HFF-Myc (cell line): ENCODE data around the gene TBC1D9B.
A peak's percentile ranks its signal among the peaks of the same experiment; 100 is the strongest.

Experiments used
- DNase-seq: peaks from one replicate; pipeline ENCODE4 v3.0.0-alpha.2; 2011; ENCODE audit warnings: low read depth; ENCODE audit errors: extremely low read depth
- H3K4me3 ChIP-seq: replicated peaks from 2 replicates; pipeline ENCODE4 v1.5.1; 2011; ENCODE audit warnings: low read depth, mild to moderate bottlenecking, control low read depth, low read length
- CTCF ChIP-seq: IDR thresholded peaks from 2 replicates; pipeline ENCODE4 v1.5.1; 2012; ENCODE audit warnings: mild to moderate bottlenecking, low read depth, low read length, control low read depth; ENCODE audit errors: missing control alignments

Gene TBC1D9B

GRCh38 chr5:179870952-179871351 lies 36.7 kb downstream of the TBC1D9B start:
- H3K4me3 ChIP-seq, result no peak overlapping the region
- no peak for TF ChIP-seq CTCF
- no peak for DNase-seq

GRCh38 chr5:179870403-179870903 lies 37.2 kb downstream of the TBC1D9B start:
- peak; percentile 65 for TF ChIP-seq CTCF
- no peak overlapping the region for H3K4me3 ChIP-seq
- DNase-seq, result peak; percentile 15

GRCh38 chr5:179869641-179870402 lies 37.9 kb downstream of the TBC1D9B start:
- no peak for DNase-seq
- TF ChIP-seq CTCF, result no peak
- no peak overlapping the region for H3K4me3 ChIP-seq

GRCh38 chr5:179869101-179869500 lies 38.6 kb downstream of the TBC1D9B start:
- TF ChIP-seq CTCF, result no peak
- no peak for DNase-seq
- no peak overlapping the region for H3K4me3 ChIP-seq

GRCh38 chr5:179868541-179868940 lies 39.2 kb downstream of the TBC1D9B start:
- DNase-seq, result no peak
- H3K4me3 ChIP-seq, result no peak overlapping the region
- TF ChIP-seq CTCF, result no peak

GRCh38 chr5:179867476-179867875 lies 40.2 kb downstream of the TBC1D9B start:
- DNase-seq, result no peak
- no peak overlapping the region for H3K4me3 ChIP-seq
- no peak for TF ChIP-seq CTCF
